Endodermal cell (in vitro differentiated cells): ENCODE measurements around the gene CSPG4. TPM values are rescaled to one million over a fixed set of nuclear protein-coding genes. Genes with fewer than 3 reads are reported as not detected.

Source experiments
- DNase-seq: peaks from one replicate; pipeline ENCODE4 v3.0.0-alpha.2; 2017
- H3K27ac ChIP-seq: 2 replicates; pipeline ENCODE4 v1.5.1; 2013; ENCODE audit warnings: mild to moderate bottlenecking, low read depth, low read length, moderate library complexity
- H3K27me3 ChIP-seq: 2 replicates; pipeline ENCODE4 v1.6.1; 2013; ENCODE audit warnings: mild to moderate bottlenecking, low read length, moderate library complexity; ENCODE audit not compliant: insufficient read depth, control insufficient read depth, poor library complexity, severe bottlenecking
- H3K36me3 ChIP-seq: 2 replicates; pipeline ENCODE4 v1.7.0; 2013; ENCODE audit warnings: mild to moderate bottlenecking, low read length, moderate library complexity; ENCODE audit not compliant: control insufficient read depth, insufficient read depth
- H3K4me1 ChIP-seq: one replicate; pipeline ENCODE4 v1.7.0; 2013; ENCODE audit warnings: low read length; ENCODE audit not compliant: control insufficient read depth, insufficient read depth
- H3K4me3 ChIP-seq: 2 replicates; pipeline ENCODE4 v1.5.1; 2013; ENCODE audit warnings: mild to moderate bottlenecking, low read length, moderate library complexity
- H3K9ac ChIP-seq: 2 replicates; pipeline ENCODE4 v1.6.1; 2013; ENCODE audit warnings: mild to moderate bottlenecking, low read length, moderate library complexity; ENCODE audit not compliant: poor library complexity, severe bottlenecking; ENCODE audit errors: extremely low read depth
- H3K9me3 ChIP-seq: 2 replicates; pipeline ENCODE4 v1.6.1; 2013; ENCODE audit warnings: mild to moderate bottlenecking, low read length, moderate library complexity; ENCODE audit not compliant: control insufficient read depth
- H3K27ac Mint-ChIP-seq: 2 replicates; pipeline ENCODE4 v1.8.0; 2020; ENCODE audit warnings: mixed read lengths
- H3K27me3 Mint-ChIP-seq: 2 replicates; pipeline ENCODE4 v1.8.0; 2021; ENCODE audit warnings: mild to moderate bottlenecking, mixed read lengths; ENCODE audit not compliant: insufficient read depth
- H3K36me3 Mint-ChIP-seq: 2 replicates; pipeline ENCODE4 v1.8.0; 2020; ENCODE audit warnings: low read depth, mixed read lengths
- H3K4me1 Mint-ChIP-seq: 2 replicates; pipeline ENCODE4 v1.8.0; 2020; ENCODE audit warnings: mixed read lengths
- H3K4me3 Mint-ChIP-seq: 2 replicates; pipeline ENCODE4 v1.8.0; 2020; ENCODE audit warnings: mild to moderate bottlenecking, moderate library complexity, mixed read lengths
- H3K9me3 Mint-ChIP-seq: 2 replicates; pipeline ENCODE4 v1.8.0; 2020; ENCODE audit warnings: mild to moderate bottlenecking, mixed read lengths
- WGBS, 2 experiments: methylation state at CpG; one replicate each; pipeline versions ENCODE4 v1.1.5 to v1.1.7; 2013; ENCODE audit warnings: missing lambda C conversion rate in 2 of 2, mixed read lengths in 1 of 2; ENCODE audit not compliant: insufficient coverage in 1 of 2, insufficient read length in 1 of 2; 5-methylcytosine and 5-hydroxymethylcytosine counted together
- total RNA-seq, 2 donors: library from RNA; stranded (reverse); fragmentation: NEBNext Ultra II Directional in 1 of 2; extraction: Animal tissue kit (Norgen Biotek cat#: 25700) in 1 of 2; gene quantifications; 2 replicates in 1 of 2; 3 replicates in 1 of 2; pipeline ENCODE4 v1.2.1, GENCODE V29; 2021
- TF ChIP-seq, protein P1 (sequence below): fragments of 200-600 bp; sonication (generic); conservative IDR thresholded peaks from 2 replicates; pipeline ENCODE4 v1.5.0; 2021; ENCODE audit warnings: antibody characterized with exemption, mild to moderate bottlenecking

The CSPG4 gene
- total RNA-seq, 2 donors from 2014 or later: 1.8 to 3.3 TPM

DNA sequence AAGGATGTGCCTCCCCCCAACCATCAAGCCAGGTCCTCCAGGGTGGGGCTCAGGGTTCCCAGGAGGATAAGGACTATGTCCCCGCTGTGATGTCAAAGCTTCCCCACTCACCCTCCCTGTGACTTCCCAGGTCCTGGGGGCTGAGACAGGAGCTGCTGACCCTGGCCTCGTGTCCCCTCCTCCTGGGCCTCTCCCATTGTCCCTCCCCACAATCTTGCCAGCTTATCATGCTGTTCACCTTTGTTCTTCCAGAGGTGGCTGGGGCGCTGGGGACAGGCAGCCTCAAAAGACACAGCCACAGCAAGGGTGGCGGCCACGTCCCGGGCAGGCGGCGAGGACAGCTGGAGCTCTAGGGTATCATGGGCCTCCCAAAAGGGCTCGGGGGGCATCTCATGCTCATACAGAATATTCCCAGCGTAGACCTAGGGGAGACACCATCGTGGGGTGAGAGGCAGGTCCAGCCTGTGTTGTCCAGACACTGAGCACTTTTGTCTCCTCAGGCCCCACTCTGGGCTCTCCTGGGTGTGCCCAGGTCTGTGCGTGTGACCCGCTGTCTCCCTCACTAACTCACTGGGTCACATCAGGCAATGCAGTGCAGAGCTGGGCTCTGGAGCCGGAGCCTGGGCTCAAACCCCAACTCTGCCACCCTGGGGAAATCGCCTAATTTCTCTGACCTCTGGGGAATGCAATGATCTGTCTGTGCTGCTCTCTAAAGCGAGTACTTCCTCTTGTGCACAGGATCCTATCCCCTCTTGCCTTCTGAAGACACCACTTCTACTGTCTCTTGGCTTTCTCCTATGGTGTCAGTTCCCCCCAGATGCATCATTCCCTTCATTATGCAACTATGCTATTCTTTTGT is 35.0 kb downstream of the CSPG4 start:
- no peak overlapping the region for H3K4me3 ChIP-seq
- H3K9ac ChIP-seq: no peak overlapping the region
- Mint-ChIP-seq H3K27me3 (no peaks in the 10 kb centered on the region), H3K4me1 (peaks cover 24% of the 10 kb centered on the region), H3K27ac (no peak overlapping the region), H3K4me3 (no peak overlapping the region), H3K9me3 (no peaks in the 10 kb centered on the region), H3K36me3 (no peaks in the 10 kb centered on the region)
- no peaks in the 10 kb centered on the region for H3K36me3 ChIP-seq
- H3K27ac ChIP-seq: no peak overlapping the region
- 86 to 90% methylated on average over 14 to 16 of the region's 16 CpGs for WGBS, 2 experiments
- H3K4me1 ChIP-seq: peaks cover 7% of the 10 kb centered on the region
- H3K27me3 ChIP-seq: no peaks in the 10 kb centered on the region
- no peak for DNase-seq
- TF ChIP-seq, protein P1, sequence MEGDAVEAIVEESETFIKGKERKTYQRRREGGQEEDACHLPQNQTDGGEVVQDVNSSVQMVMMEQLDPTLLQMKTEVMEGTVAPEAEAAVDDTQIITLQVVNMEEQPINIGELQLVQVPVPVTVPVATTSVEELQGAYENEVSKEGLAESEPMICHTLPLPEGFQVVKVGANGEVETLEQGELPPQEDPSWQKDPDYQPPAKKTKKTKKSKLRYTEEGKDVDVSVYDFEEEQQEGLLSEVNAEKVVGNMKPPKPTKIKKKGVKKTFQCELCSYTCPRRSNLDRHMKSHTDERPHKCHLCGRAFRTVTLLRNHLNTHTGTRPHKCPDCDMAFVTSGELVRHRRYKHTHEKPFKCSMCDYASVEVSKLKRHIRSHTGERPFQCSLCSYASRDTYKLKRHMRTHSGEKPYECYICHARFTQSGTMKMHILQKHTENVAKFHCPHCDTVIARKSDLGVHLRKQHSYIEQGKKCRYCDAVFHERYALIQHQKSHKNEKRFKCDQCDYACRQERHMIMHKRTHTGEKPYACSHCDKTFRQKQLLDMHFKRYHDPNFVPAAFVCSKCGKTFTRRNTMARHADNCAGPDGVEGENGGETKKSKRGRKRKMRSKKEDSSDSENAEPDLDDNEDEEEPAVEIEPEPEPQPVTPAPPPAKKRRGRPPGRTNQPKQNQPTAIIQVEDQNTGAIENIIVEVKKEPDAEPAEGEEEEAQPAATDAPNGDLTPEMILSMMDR: no peak
- no peaks in the 10 kb centered on the region for H3K9me3 ChIP-seq

DNA sequence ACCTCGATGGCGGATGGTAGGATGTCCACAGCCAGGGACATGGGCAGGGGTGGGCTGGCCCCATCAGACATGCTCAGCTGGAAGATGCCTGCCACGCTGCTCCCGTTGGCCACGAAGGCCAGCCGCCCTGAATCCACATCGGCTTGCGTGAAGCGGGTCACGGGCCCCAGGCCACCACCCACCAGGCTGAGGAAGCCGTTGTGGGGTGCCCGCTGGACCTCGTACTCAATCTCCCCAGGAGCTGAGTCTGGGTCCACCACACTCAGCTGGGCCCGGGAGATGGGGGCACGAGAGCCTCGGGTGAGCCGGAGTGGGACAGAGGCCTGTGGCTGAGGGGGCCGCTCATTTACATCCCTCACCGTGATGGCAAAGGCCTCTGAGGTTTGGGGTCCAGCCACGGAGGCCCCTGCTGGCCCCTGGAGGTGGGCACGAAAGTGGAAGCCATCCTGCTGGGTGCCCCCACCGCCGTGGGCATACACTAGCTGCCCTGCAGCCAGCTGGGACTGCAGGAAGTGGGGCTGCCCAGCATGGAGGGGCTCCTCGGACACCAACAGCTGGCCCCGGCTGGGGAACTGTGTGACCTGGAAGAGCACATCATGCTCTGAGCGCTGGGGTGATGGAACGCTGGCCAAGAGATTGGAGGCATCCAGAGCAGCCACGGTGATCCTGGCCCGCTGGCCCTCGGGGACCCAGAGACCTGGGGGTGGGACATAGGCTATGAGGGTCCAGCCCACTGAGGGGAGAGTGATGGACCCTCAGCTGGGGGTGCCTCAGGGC is 35.8 kb downstream of the CSPG4 start:
- Mint-ChIP-seq H3K4me1 (peaks cover 30% of the 10 kb centered on the region), H3K36me3 (no peaks in the 10 kb centered on the region), H3K27me3 (no peaks in the 10 kb centered on the region), H3K27ac (no peak overlapping the region), H3K4me3 (no peak overlapping the region), H3K9me3 (no peaks in the 10 kb centered on the region)
- H3K4me3 ChIP-seq: no peak overlapping the region
- 95% methylated on average over 17 to 30 of the region's 30 CpGs for WGBS, 2 experiments
- TF ChIP-seq, protein P1: no peak
- DNase-seq: no peak
- peaks cover 14% of the 10 kb centered on the region for H3K4me1 ChIP-seq
- no peaks in the 10 kb centered on the region for H3K27me3 ChIP-seq
- H3K36me3 ChIP-seq: no peaks in the 10 kb centered on the region
- H3K27ac ChIP-seq: no peak overlapping the region
- no peak overlapping the region for H3K9ac ChIP-seq
- H3K9me3 ChIP-seq: no peaks in the 10 kb centered on the region

DNA sequence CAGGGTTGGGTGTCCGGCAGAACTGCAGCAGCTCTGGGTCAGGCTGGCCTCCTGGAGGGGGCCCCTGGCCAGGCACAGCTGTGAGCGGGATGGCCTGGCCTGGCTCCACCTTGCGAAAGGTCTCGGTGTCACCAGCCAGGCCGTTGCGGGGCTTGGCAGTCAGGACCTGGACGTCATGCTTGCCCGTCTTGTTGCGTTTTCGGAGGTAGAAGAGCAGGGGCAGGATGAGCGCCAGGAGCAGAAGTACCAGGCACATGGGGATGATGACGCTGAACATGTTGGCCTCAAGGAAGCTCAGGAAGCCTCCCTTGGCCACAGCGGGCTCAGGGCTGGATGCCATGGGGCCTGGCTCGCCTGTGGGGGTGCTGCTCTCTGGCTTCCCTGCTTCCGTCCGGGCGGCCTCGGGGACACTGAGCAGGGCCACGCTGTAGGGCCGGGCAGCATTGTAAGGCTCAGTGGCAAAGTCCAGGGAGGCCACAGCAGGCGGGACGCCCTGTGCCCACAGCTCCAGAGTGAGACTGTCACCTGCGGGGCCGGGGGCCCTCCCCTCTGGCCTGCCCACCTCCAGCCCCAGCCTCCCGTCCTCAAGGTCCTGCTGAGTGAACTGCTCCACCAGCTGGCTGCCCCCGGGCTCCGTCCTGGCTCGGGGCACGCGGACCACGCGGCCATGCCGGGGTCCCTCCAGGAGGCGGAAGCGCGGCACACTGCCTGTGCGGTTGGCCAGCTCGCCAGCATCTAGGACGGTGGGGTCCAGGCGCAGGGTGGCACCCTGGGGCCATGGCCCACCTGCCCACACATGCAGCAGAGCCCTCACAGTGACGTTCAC is 36.9 kb downstream of the CSPG4 start:
- Histone ChIP-seq H3K4me1 (peaks cover 14% of the 10 kb centered on the region), H3K27ac (no peak overlapping the region), H3K4me3 (no peak overlapping the region), H3K9me3 (no peaks in the 10 kb centered on the region), H3K36me3 (no peaks in the 10 kb centered on the region), H3K9ac (no peak overlapping the region), H3K27me3 (no peaks in the 10 kb centered on the region)
- no peak for DNase-seq
- no peak overlapping the region for H3K4me3 Mint-ChIP-seq
- H3K4me1 Mint-ChIP-seq: peaks cover 32% of the 10 kb centered on the region
- no peaks in the 10 kb centered on the region for H3K27me3 Mint-ChIP-seq
- H3K27ac Mint-ChIP-seq: no peak overlapping the region
- 94 to 98% methylated on average over 23 to 41 of the region's 41 CpGs for WGBS, 2 experiments
- H3K9me3 Mint-ChIP-seq: no peaks in the 10 kb centered on the region
- TF ChIP-seq, protein P1: no peak
- no peaks in the 10 kb centered on the region for H3K36me3 Mint-ChIP-seq
